ENCODE measurements around the gene ZNF385A.

GRCh38 chr12:54405573-54405972, 21.0 kb upstream of the ZNF385A start:
- TF ChIP-seq, protein P1, sequence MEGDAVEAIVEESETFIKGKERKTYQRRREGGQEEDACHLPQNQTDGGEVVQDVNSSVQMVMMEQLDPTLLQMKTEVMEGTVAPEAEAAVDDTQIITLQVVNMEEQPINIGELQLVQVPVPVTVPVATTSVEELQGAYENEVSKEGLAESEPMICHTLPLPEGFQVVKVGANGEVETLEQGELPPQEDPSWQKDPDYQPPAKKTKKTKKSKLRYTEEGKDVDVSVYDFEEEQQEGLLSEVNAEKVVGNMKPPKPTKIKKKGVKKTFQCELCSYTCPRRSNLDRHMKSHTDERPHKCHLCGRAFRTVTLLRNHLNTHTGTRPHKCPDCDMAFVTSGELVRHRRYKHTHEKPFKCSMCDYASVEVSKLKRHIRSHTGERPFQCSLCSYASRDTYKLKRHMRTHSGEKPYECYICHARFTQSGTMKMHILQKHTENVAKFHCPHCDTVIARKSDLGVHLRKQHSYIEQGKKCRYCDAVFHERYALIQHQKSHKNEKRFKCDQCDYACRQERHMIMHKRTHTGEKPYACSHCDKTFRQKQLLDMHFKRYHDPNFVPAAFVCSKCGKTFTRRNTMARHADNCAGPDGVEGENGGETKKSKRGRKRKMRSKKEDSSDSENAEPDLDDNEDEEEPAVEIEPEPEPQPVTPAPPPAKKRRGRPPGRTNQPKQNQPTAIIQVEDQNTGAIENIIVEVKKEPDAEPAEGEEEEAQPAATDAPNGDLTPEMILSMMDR (conservative IDR thresholded peaks at IDR 0.05; ENCODE audit: low read length): no peak
- TF ChIP-seq EZH2phosphoT487 (IDR thresholded peaks at IDR 0.05; ENCODE audit: borderline replicate concordance): no peak

Data from Loucy (cell line).